ENCODE results near the gene NMRK2. TPM values are rescaled to one million over a fixed set of nuclear protein-coding genes. Genes with fewer than 3 reads are reported as not detected.
A peak's percentile ranks its signal among the peaks of the same experiment; 100 is the strongest.

Gene NMRK2
- total and polyA plus RNA-seq, 4 donors: 0.07 TPM; not detected in 3

- no peak for DNase-seq (ENCODE audit: low spot score)
- no peaks in the 10 kb centered on the region for H3K9me3 ChIP-seq (ENCODE audit: control insufficient read depth in 4 of 4, low read length in 3 of 4)
- 63% methylated on average over 7 of the region's 7 CpGs for WGBS
- no peak for TF ChIP-seq REST (IDR thresholded peaks at IDR 0.05)
- no peak for TF ChIP-seq RAD21 (IDR thresholded peaks at IDR 0.05)
- no peak for TF ChIP-seq YY1 (IDR thresholded peaks at IDR 0.05)
- TF ChIP-seq ATF3 (IDR thresholded peaks at IDR 0.05): no peak
- TF ChIP-seq NR2F2 (IDR thresholded peaks at IDR 0.05): no peak
- TF ChIP-seq ZBTB33 (IDR thresholded peaks at IDR 0.05): no peak
- no peak for TF ChIP-seq HNF4G (IDR thresholded peaks at IDR 0.05)
- no peak for TF ChIP-seq CTCF (IDR thresholded peaks at IDR 0.05; ENCODE audit: low read depth, low read length, missing input control)
- peaks cover 36 to 53% (median 49%) of the 10 kb centered on the region in 4 donors for H3K36me3 ChIP-seq (ENCODE audit: control insufficient read depth in 4 of 4, insufficient read depth in 3 of 4, low read depth in 1 of 4, low read length in 3 of 4)
- peak overlapping the region; percentile 74 to 99 (median 98) for H3K4me3 ChIP-seq (ENCODE audit: low read depth in 1 of 3, low read length in 3 of 3)
- no peaks in the 10 kb centered on the region for H3K27me3 ChIP-seq (ENCODE audit: control insufficient read depth in 4 of 4, insufficient read depth in 4 of 4, low read length in 3 of 4)
- peak overlapping the region; percentile 91 to 97 for H3K27ac ChIP-seq (ENCODE audit: low read depth in 1 of 2, low read length in 2 of 2)
- peaks cover 0 to 38% (median 31%) of the 10 kb centered on the region in 4 donors for H3K4me1 ChIP-seq (ENCODE audit: control insufficient read depth in 4 of 4, insufficient read depth in 4 of 4, low read length in 3 of 4)
- H3K9ac ChIP-seq (ENCODE audit: low read depth in 1 of 2, low read length in 2 of 2): peak overlapping the region; percentile 14 to 21
Observed at GRCh38 chr19:3983542-3983914, 50.7 kb downstream of the NMRK2 start.

GRCh38 chr19:3983936-3984583, 51.2 kb downstream of the NMRK2 start:
- H3K9ac ChIP-seq (ENCODE audit: low read depth in 1 of 2, low read length in 2 of 2): peak overlapping the region; percentile 84 to 99
- DNase-seq (ENCODE audit: low spot score): peak; percentile 34
- no peaks in the 10 kb centered on the region for H3K9me3 ChIP-seq (ENCODE audit: control insufficient read depth in 4 of 4, low read length in 3 of 4)
- peaks cover 35 to 48% (median 45%) of the 10 kb centered on the region in 4 donors for H3K36me3 ChIP-seq (ENCODE audit: control insufficient read depth in 4 of 4, insufficient read depth in 3 of 4, low read depth in 1 of 4, low read length in 3 of 4)
- WGBS: 8% methylated on average over 30 of the region's 30 CpGs
- peaks cover 0 to 38% (median 31%) of the 10 kb centered on the region in 4 donors for H3K4me1 ChIP-seq (ENCODE audit: control insufficient read depth in 4 of 4, insufficient read depth in 4 of 4, low read length in 3 of 4)
- no peaks in the 10 kb centered on the region for H3K27me3 ChIP-seq (ENCODE audit: control insufficient read depth in 4 of 4, insufficient read depth in 4 of 4, low read length in 3 of 4)
- peak overlapping the region; percentile 91 to 97 for H3K27ac ChIP-seq (ENCODE audit: low read depth in 1 of 2, low read length in 2 of 2)
- peak overlapping the region; percentile 74 to 99 (median 98) for H3K4me3 ChIP-seq (ENCODE audit: low read depth in 1 of 3, low read length in 3 of 3)
- TF ChIP-seq ZBTB33 (IDR thresholded peaks at IDR 0.05) (no peak), REST (IDR thresholded peaks at IDR 0.05) (peak; percentile 59), SP1 (IDR thresholded peaks at IDR 0.05) (peak; percentile 82), ATF3 (IDR thresholded peaks at IDR 0.05) (peak; percentile 98), FOXA1 (IDR thresholded peaks at IDR 0.05) (no peak), HNF4G (IDR thresholded peaks at IDR 0.05) (no peak), CTCF (IDR thresholded peaks at IDR 0.05; ENCODE audit: low read depth, low read length, missing input control) (no peak), JUND (IDR thresholded peaks at IDR 0.05) (peak in 1 of 2 donors; percentile 21), TAF1 (conservative IDR thresholded peaks at IDR 0.05) (no peak), FOXA2 (IDR thresholded peaks at IDR 0.05) (no peak)

All from liver (tissue), 9 donors.